Gastrocnemius medialis (tissue), 4 donors: ENCODE results near the gene PHF21B. TPM values are rescaled to one million over a fixed set of nuclear protein-coding genes. Genes with fewer than 3 reads are reported as not detected.

Experiments
- ATAC-seq, 2 donors: fragments of 150-250 bp; one replicate each; pipeline ENCODE4 v1.9.1; 2016
- DNase-seq, 2 donors: peaks; one replicate each; pipeline ENCODE4 v3.0.0-alpha.2; 2019
- H3K27ac ChIP-seq, 4 donors: fragments of 200-600 bp; sonication (generic); 1 replicate in 1 of 4; 2 replicates in 3 of 4; pipeline ENCODE4 v1.5.1; 2016 to 2018; ENCODE audit warnings: mild to moderate bottlenecking in 2 of 4, moderate library complexity in 1 of 4
- H3K27me3 ChIP-seq, 3 donors: fragments of 200-600 bp; sonication (generic) in 2 of 3; 1 replicate in 1 of 3; 2 replicates in 2 of 3; pipeline versions ENCODE4 v1.5.1 to v1.6.0; 2016 to 2019; ENCODE audit warnings: mild to moderate bottlenecking in 1 of 3, moderate library complexity in 1 of 3
- H3K36me3 ChIP-seq, 2 donors: fragments of 200-600 bp; sonication (generic) in 1 of 2; one replicate each; pipeline ENCODE4 v1.5.1; 2017 to 2018
- H3K4me1 ChIP-seq, 2 donors: fragments of 200-600 bp; sonication (generic) in 1 of 2; one replicate each; pipeline ENCODE4 v1.5.1; 2016 to 2017; ENCODE audit warnings: mild to moderate bottlenecking in 2 of 2
- H3K4me3 ChIP-seq, 4 donors: fragments of 200-600 bp; sonication (generic) in 3 of 4; 1 replicate in 1 of 4; 2 replicates in 3 of 4; pipeline ENCODE4 v1.5.1; 2016 to 2019; ENCODE audit warnings: mild to moderate bottlenecking in 2 of 4
- H3K9me3 ChIP-seq, 3 donors: fragments of 200-600 bp; sonication (generic) in 2 of 3; 1 replicate in 1 of 3; 2 replicates in 2 of 3; pipeline ENCODE4 v1.5.1; 2016 to 2019
- POLR2A ChIP-seq, 2 donors: fragments of 450-650 bp; IDR thresholded peaks; one replicate each; pipeline ENCODE4 v1.6.1; 2017; ENCODE audit warnings: antibody characterized with exemption in 2 of 2, mild to moderate bottlenecking in 2 of 2, moderate library complexity in 2 of 2
- in situ Hi-C, 4 donors: fragments of 200-750 bp; cut with MboI; loops; one replicate each; pipeline versions ENCODE4 v1.15.0 to v1.8.0; 2017; ENCODE audit warnings: low sequenced_read_pairs in 4 of 4
- intact Hi-C: fragments of 100-400 bp; cut with DNase I; formaldehyde crosslinking; loops from one replicate; pipeline ENCODE4 v1.15.1; 2023; ENCODE audit warnings: low total_unique reads
- total RNA-seq, 4 donors: library from RNA; depleted of rRNA; stranded (reverse); fragments of >200 nt; gene quantifications; one replicate each; pipeline versions ENCODE4 v1.1.0 to v1.2.3, GENCODE V29; 2016
- TF ChIP-seq, protein P1 (sequence below), 5 experiments: fragments of 450-650 bp in 3 of 5; fragments of 200-600 bp in 2 of 5; sonication (generic) in 2 of 5; IDR thresholded peaks in 4 of 5; conservative IDR thresholded peaks in 1 of 5; 1 replicate in 4 of 5; 2 replicates in 1 of 5; pipeline ENCODE4 v1.5.1; 2016 to 2019; ENCODE audit warnings: antibody characterized with exemption in 5 of 5, mild to moderate bottlenecking in 3 of 5, moderate library complexity in 3 of 5

PHF21B gene
- total RNA-seq, 4 donors from 2014 or later: 0.07 TPM; not detected in 3

DNA sequence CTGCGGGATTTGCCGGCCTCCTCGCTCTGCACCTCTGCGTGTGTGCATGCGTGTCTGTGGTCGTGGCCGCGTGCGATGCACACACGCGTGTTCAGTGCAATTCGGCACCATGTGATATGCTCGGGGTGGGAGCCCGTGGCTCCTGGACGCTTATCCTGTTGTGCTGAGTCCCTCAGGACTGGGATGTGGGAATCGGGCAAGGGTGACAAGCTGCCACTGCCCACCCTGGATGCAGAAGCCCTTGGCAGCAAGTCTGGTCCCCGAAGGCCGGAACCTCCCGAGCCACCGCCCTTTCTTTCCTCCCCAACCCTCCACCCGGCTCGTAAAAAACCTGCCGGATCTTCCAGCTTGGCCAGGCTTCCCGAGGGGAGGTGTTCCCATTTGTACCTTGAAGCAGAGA lies 128.2 kb downstream of the PHF21B start:
- H3K36me3 ChIP-seq: no peaks in the 10 kb centered on the region
- in situ Hi-C loops: no loop called here

DNA sequence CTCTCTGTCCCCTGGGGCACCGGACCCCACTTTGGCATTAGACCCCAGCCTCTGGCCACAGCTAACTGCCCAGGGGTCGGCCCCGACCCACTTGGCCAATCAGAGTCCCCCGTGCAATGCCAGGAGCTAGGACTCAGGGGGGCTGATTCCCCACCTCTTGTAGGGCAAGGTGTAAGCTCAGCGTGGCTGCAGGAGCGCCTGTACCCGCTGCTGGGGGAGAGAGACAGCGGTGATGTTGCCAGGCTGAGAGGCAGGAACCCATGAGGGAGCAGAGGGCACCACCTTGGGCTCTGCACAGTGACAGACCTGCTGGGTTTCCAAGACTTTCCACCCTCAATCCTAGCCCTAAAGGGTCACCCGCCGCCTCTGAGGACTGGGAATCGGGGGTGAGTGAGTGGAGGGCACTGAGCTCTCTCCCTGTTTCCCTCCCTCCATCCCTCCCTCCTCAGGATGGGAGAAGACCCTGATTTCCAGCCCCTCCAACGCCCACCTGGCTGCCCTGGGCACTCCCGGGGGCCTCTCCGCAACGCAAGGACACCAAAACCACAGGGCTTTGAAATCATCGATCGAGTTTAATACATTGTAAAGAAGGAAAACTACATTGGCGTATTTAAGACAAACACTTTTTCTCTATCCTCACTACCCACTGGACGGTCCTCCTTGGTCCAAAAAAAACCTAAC lies 129.1 kb downstream of the PHF21B start:
- in situ Hi-C loops: no loop called here

More for the DNA sequence above, 128.2 kb downstream of the PHF21B start:
- no peaks in the 10 kb centered on the region for H3K27me3 ChIP-seq
- no peak for DNase-seq
- ATAC-seq: no peak
- intact Hi-C loops: no loop called here
- H3K4me1 ChIP-seq: no peaks in the 10 kb centered on the region
- TF ChIP-seq, protein P1, sequence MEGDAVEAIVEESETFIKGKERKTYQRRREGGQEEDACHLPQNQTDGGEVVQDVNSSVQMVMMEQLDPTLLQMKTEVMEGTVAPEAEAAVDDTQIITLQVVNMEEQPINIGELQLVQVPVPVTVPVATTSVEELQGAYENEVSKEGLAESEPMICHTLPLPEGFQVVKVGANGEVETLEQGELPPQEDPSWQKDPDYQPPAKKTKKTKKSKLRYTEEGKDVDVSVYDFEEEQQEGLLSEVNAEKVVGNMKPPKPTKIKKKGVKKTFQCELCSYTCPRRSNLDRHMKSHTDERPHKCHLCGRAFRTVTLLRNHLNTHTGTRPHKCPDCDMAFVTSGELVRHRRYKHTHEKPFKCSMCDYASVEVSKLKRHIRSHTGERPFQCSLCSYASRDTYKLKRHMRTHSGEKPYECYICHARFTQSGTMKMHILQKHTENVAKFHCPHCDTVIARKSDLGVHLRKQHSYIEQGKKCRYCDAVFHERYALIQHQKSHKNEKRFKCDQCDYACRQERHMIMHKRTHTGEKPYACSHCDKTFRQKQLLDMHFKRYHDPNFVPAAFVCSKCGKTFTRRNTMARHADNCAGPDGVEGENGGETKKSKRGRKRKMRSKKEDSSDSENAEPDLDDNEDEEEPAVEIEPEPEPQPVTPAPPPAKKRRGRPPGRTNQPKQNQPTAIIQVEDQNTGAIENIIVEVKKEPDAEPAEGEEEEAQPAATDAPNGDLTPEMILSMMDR (IDR thresholded peaks at IDR 0.05 in 4 of 5, conservative IDR thresholded peaks at IDR 0.05 in 1 of 5): no peak
- TF ChIP-seq POLR2A (IDR thresholded peaks at IDR 0.05): no peak
- H3K27ac ChIP-seq: no peak overlapping the region
- H3K9me3 ChIP-seq: no peaks in the 10 kb centered on the region
- no peak overlapping the region for H3K4me3 ChIP-seq

DNA sequence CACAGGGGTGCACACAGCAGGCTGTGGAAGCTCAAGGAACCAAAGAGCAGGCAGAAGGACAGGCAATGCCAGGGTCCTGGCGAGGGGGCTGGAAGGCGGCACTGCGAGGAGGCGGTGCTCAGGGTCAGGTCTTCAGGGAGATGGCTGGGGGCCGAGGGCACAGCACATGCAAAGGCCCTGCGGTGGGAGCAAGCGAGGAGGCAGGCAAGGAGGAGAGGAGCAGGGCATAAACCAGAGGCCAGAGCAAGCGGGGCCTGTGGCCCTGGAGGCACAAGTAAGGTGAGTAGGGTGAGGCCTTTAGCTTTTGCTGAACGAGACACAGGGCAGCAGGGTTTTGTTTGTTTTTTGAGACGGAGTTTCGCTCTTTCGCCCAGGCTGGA lies 130.5 kb downstream of the PHF21B start:
- Histone ChIP-seq H3K9me3 (no peaks in the 10 kb centered on the region), H3K27me3 (no peaks in the 10 kb centered on the region), H3K27ac (no peak overlapping the region), H3K36me3 (no peaks in the 10 kb centered on the region), H3K4me3 (no peak overlapping the region), H3K4me1 (no peaks in the 10 kb centered on the region)
- no peak for TF ChIP-seq POLR2A (IDR thresholded peaks at IDR 0.05)
- TF ChIP-seq, protein P1 (IDR thresholded peaks at IDR 0.05 in 4 of 5, conservative IDR thresholded peaks at IDR 0.05 in 1 of 5): no peak
- intact Hi-C loops: no loop called here
- in situ Hi-C loops: no loop called here
- ATAC-seq (no peak), DNase-seq (no peak)

More for the DNA sequence above, 129.1 kb downstream of the PHF21B start:
- DNase-seq (no peak), ATAC-seq (no peak)
- H3K4me3 ChIP-seq: no peak overlapping the region
- H3K27me3 ChIP-seq: no peaks in the 10 kb centered on the region
- TF ChIP-seq, protein P1 (IDR thresholded peaks at IDR 0.05 in 4 of 5, conservative IDR thresholded peaks at IDR 0.05 in 1 of 5): no peak
- no peak for TF ChIP-seq POLR2A (IDR thresholded peaks at IDR 0.05)
- intact Hi-C loops: no loop called here
- no peaks in the 10 kb centered on the region for H3K4me1 ChIP-seq
- H3K27ac ChIP-seq: no peak overlapping the region
- no peaks in the 10 kb centered on the region for H3K36me3 ChIP-seq
- H3K9me3 ChIP-seq: no peaks in the 10 kb centered on the region

DNA sequence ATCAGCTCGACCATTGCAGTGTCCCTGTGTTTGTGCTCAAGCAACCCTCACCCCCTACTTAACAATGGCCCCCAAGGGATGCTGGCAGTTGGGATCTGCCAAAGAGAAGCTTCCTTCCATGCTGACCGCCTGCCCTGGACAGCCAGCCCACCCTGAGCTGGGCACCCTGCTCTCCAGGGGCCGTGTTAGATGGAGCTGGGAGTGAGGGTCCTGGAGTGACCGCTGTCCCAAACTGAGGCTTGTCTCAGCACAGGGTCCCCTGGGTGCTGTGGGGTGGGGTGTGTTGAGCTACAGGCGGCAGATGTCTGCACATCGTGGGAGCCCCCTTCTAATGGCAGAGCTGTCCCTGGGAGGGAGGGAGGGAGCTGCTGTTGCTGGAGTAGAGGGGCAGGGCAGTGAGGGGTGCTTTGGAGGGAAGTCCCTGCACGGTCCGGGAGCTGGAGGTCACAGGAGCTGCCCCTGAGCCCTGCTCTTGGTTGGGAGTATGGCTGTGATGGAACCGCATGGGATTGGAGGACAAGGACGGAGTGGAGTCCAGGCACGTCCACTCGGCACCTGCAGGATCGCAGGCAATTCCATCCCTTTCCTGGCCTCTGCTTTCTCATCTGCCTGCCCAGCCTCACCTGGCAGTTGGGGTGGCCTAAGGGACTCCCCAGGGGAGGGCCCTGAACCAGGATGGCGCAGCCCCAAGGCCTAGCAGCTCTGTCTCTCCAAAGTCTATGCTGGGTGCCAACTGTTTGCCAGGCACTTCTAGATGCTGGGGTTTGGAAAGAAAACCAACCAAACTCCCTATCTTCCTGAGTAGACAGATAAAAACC lies 131.1 kb downstream of the PHF21B start:
- Histone ChIP-seq H3K4me3 (no peak overlapping the region), H3K4me1 (no peaks in the 10 kb centered on the region), H3K36me3 (no peaks in the 10 kb centered on the region), H3K27me3 (no peaks in the 10 kb centered on the region), H3K27ac (no peak overlapping the region), H3K9me3 (no peaks in the 10 kb centered on the region)
- DNase-seq (no peak), ATAC-seq (no peak)
- in situ Hi-C loops: no loop called here
- TF ChIP-seq, protein P1 (IDR thresholded peaks at IDR 0.05 in 4 of 5, conservative IDR thresholded peaks at IDR 0.05 in 1 of 5): no peak
- no peak for TF ChIP-seq POLR2A (IDR thresholded peaks at IDR 0.05)
- intact Hi-C loops: no loop called here
